ENCODE measurements around the gene IARS2. TPM values are rescaled to one million over a fixed set of nuclear protein-coding genes. Genes with fewer than 3 reads are reported as not detected.
"Not testable (repeated sequence)": the region's sequence is repeated elsewhere in the genome, so short reads cannot be mapped to it uniquely, and the experiment has no call there.

IARS2 gene
- total RNA-seq, 1 experiment from 2014 or later: 104 TPM

- no peak for TF ChIP-seq CTCF (IDR thresholded peaks at IDR 0.05; ENCODE audit: unreplicated experiment)
- intact Hi-C loops (cut with micrococcal nuclease; ENCODE audit: unreplicated experiment): no loop called here
- no peak overlapping the region for H3K4me3 Mint-ChIP-seq (ENCODE audit: low read depth, unreplicated experiment)
- H3K27ac Mint-ChIP-seq (ENCODE audit: unreplicated experiment): no peak overlapping the region
- no peaks in the 10 kb centered on the region for H3K27me3 Mint-ChIP-seq (ENCODE audit: unreplicated experiment)
- CTCF ChIA-PET: no interaction called here
- no peaks in the 10 kb centered on the region for H3K4me1 Mint-ChIP-seq (ENCODE audit: low read depth, unreplicated experiment)
- no peaks in the 10 kb centered on the region for H3K9me3 Mint-ChIP-seq (ENCODE audit: low read depth, unreplicated experiment)
- no TSS peak for BruUV-seq (replicated peaks)
- DNase-seq: no peak
- peaks cover 11% of the 10 kb centered on the region for H3K36me3 Mint-ChIP-seq (ENCODE audit: insufficient read depth, unreplicated experiment)
Observed at GRCh38 chr1:220067269-220068204, 26.4 kb upstream of the IARS2 start.

DNA sequence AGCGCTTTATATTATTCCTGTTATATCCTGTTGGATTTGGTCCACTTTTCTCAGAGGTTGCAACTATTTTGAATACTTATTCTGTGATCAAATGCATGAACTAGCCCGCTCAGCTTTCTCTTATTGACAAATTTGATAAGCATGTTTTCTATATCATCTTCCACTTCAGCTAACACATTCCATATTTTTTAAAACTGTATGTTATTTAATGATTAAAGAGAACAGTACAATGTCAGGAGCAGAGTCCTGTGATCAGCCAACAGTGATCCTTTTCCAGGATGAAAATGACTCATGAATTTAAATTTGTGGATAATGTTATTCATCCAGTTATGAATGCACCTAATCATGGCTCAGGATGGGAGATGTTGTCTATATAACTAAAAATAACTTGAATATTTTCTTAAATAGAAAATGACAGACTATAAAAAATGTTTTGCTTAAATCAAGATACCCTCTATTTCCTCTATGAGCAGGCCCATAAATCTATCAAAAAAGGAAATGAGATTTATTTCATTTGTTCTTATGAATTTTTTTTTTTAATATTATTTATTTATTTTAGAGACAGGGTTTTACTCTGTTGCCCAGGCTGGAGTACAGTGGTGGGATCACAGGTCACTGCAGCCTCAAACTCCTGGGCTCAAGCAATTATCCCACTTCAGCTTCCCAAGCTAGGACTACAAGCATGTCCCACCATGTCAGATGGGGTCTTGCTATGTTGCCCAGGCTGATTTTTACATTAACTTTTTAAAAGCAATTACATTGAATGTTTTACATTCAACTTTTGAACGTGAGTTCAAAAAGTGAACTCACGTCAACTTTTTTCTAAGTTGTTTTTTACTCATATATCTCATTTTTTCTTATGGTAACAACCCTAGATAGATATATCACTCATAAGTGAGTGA, 16.8 kb upstream of the IARS2 start:
- Mint-ChIP-seq H3K36me3 (ENCODE audit: insufficient read depth, unreplicated experiment) (peaks cover 6% of the 10 kb centered on the region), H3K27me3 (ENCODE audit: unreplicated experiment) (no peaks in the 10 kb centered on the region), H3K4me1 (ENCODE audit: low read depth, unreplicated experiment) (no peaks in the 10 kb centered on the region), H3K9me3 (ENCODE audit: low read depth, unreplicated experiment) (no peaks in the 10 kb centered on the region), H3K27ac (ENCODE audit: unreplicated experiment) (no peak overlapping the region), H3K4me3 (ENCODE audit: low read depth, unreplicated experiment) (no peak overlapping the region)
- TF ChIP-seq CTCF (IDR thresholded peaks at IDR 0.05; ENCODE audit: unreplicated experiment): no peak
- DNase-seq: no peak
- CTCF ChIA-PET: no interaction called here
- intact Hi-C loops (cut with micrococcal nuclease; ENCODE audit: unreplicated experiment): no loop called here
- BruUV-seq (replicated peaks): no TSS peak

- no peaks in the 10 kb centered on the region for H3K9me3 Mint-ChIP-seq (ENCODE audit: low read depth, unreplicated experiment)
- no peak for TF ChIP-seq CTCF (IDR thresholded peaks at IDR 0.05; ENCODE audit: unreplicated experiment)
- no peaks in the 10 kb centered on the region for H3K4me1 Mint-ChIP-seq (ENCODE audit: low read depth, unreplicated experiment)
- no peak overlapping the region for H3K4me3 Mint-ChIP-seq (ENCODE audit: low read depth, unreplicated experiment)
- peaks cover 6% of the 10 kb centered on the region for H3K36me3 Mint-ChIP-seq (ENCODE audit: insufficient read depth, unreplicated experiment)
- DNase-seq: no peak
- no peaks in the 10 kb centered on the region for H3K27me3 Mint-ChIP-seq (ENCODE audit: unreplicated experiment)
- BruUV-seq (replicated peaks): no TSS peak
- intact Hi-C loops (cut with micrococcal nuclease; ENCODE audit: unreplicated experiment): no loop called here
- no peak overlapping the region for H3K27ac Mint-ChIP-seq (ENCODE audit: unreplicated experiment)
- CTCF ChIA-PET: no interaction called here
Observed at GRCh38 chr1:220077887-220078286, 16.0 kb upstream of the IARS2 start.

DNA sequence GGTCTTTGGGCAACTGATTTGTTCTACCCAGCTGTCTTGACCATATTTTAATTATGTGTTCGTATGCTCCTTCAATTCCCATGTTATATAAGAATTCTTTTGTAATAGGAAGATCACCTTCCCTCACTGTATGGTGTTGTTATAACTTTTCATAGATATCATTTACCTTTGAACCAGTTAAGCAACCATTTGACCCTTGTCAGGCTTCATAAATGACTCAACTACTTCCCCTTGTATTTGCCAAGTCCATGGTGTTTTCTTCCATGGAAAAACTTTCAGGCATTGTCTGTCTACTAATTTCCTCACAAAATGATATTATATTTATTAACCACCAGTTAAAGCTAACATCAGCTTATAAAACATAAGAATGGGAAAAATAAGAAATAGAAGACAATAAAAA, 9.5 kb upstream of the IARS2 start:
- DNase-seq: no peak
- no peaks in the 10 kb centered on the region for H3K27me3 Mint-ChIP-seq (ENCODE audit: unreplicated experiment)
- intact Hi-C loops (cut with micrococcal nuclease; ENCODE audit: unreplicated experiment): no loop called here
- BruUV-seq (replicated peaks): no TSS peak
- CTCF ChIA-PET: no interaction called here
- no peak for TF ChIP-seq CTCF (IDR thresholded peaks at IDR 0.05; ENCODE audit: unreplicated experiment)
- no peaks in the 10 kb centered on the region for H3K9me3 Mint-ChIP-seq (ENCODE audit: low read depth, unreplicated experiment)
- peaks cover 12% of the 10 kb centered on the region for H3K36me3 Mint-ChIP-seq (ENCODE audit: insufficient read depth, unreplicated experiment)
- no peak overlapping the region for H3K4me3 Mint-ChIP-seq (ENCODE audit: low read depth, unreplicated experiment)
- H3K4me1 Mint-ChIP-seq (ENCODE audit: low read depth, unreplicated experiment): peaks cover 9% of the 10 kb centered on the region
- H3K27ac Mint-ChIP-seq (ENCODE audit: unreplicated experiment): no peak overlapping the region

DNA sequence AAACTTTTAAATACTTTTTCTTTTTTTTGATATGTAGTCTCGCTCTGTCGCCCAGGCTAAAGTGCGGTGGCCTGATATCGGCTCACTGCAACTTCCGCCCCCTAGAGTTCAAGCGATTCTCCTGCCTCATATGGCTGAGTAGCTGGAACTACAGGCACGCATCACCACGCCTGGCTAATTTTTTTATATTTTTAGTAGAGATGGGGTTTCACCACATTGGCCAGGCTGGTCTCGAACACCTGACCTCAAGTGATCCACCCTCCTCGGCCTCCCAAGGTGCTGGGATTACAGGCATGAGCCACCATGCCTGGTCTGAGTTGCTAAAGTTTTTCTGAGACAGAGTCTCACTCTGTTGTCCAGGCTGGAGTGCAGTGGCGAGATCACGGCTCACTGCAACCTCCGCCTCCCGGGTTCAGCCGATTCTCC, 7.7 kb upstream of the IARS2 start:
- H3K4me1 Mint-ChIP-seq (ENCODE audit: low read depth, unreplicated experiment); DNase-seq; CTCF ChIA-PET: not testable (repeated sequence)

More for the DNA sequence above, 7.7 kb upstream of the IARS2 start:
- H3K27ac Mint-ChIP-seq (ENCODE audit: unreplicated experiment); BruUV-seq (replicated peaks); intact Hi-C loops (cut with micrococcal nuclease; ENCODE audit: unreplicated experiment); H3K4me3 Mint-ChIP-seq (ENCODE audit: low read depth, unreplicated experiment); H3K9me3 Mint-ChIP-seq (ENCODE audit: low read depth, unreplicated experiment); H3K27me3 Mint-ChIP-seq (ENCODE audit: unreplicated experiment): not testable (repeated sequence)
- peaks cover 23% of the 10 kb centered on the region for H3K36me3 Mint-ChIP-seq (ENCODE audit: insufficient read depth, unreplicated experiment)
